Fibroblast of skin of back (primary cell): ENCODE results near the gene PHF24.
"Not testable (repeated sequence)": the region's sequence is repeated elsewhere in the genome, so short reads cannot be mapped to it uniquely, and the experiment has no call there.

Experiments used
- DNase-seq: peaks from one replicate; pipeline ENCODE4 v3.0.0-alpha.2; 2013

Gene PHF24

DNA sequence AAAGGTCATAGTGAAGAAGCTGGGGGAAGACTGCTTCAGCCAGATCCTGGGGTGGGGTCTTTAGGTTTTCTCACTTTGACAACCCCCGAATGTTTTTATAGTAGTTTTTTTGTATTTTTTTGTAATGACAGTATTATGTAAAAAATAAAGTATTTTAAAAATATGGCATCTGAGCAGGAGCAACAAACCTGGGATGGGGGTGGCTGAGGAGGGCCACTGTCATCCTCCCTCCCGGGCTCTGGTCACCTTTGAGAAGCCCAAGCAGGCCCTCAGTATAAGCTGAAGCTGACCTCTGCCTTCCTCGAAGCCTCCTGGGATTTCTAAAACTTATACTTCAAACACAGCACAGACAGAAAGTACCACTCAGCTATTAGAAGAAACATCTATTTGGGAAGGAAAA is 40.2 kb downstream of the PHF24 start:
- DNase-seq, result no peak

GRCh38 chr9:34999576-34999975 is 41.5 kb downstream of the PHF24 start:
- no peak for DNase-seq

- DNase-seq, result peak; percentile 78
These were observed 42.6 kb downstream of the PHF24 start for GRCh38 chr9:35000535-35001284.

GRCh38 chr9:35001285-35001677 is 43.2 kb downstream of the PHF24 start:
- DNase-seq, result no peak

- no peak for DNase-seq
These were observed 43.9 kb downstream of the PHF24 start for GRCh38 chr9:35001803-35002502.

DNA sequence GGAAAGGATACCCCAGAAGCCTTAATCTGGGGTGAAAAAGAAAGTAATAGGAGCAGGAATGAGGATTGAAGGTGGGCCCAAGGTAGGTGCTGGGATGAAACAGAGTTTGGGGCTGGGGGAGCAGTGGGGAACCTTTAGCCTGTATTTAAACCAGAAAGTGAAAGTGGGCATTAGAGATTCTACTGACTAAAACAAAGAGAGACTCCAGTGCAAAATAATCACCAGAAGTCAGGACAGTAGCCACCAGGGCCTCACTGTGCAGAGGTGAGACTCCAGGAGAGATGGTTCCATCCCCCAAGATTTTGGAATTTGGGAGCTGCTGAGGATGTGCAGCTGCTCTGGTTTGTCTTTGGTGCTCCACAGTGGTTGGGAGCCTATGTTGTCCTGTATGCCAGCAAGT is 44.5 kb downstream of the PHF24 start:
- no peak for DNase-seq

- DNase-seq, result not testable (repeated sequence)
These were observed 46.2 kb downstream of the PHF24 start for GRCh38 chr9:35004299-35004698.

GRCh38 chr9:35010351-35010958 is 52.4 kb downstream of the PHF24 start:
- no peak for DNase-seq

DNA sequence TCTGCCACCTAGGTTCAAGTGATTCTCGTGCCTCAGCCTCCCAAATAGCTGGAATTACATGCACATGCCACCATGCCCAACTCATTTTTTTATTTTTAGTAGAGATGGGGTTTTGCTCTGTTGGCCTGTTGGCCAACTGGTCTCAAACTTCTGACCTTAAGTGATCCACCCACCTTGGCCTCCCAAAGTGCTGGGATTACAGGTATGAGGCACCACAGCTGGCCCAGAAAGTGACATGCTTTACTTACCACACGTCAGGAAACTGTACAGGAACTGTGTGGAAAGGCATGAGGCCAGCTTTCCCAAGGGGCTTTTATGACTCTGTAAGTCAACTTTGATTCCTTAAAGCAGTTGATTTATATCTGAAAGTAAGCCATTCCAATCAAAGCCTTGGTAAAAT is 56.4 kb downstream of the PHF24 start:
- DNase-seq, result no peak

DNA sequence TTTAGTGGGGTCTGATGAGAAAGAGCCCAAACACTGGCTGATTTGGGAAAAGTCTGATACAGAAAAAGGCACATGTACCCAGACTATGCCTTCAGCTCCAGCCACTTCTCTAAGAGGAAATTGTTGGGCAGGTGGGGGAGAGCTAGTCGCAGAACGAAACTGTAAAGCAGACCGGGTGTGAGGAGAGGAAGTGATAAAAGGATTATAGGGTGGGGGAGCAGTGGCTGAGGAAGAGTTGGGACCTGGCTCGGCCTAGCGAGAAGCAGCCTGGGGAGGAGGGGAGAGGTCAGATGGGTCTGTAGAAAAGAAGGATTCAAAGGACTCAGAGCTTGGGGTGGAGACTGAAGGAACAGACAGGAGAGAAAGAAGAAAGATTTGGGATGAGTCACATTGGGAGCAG is 65.4 kb downstream of the PHF24 start:
- DNase-seq, result not testable (repeated sequence)

- no peak for DNase-seq
These were observed 68.6 kb downstream of the PHF24 start for GRCh38 chr9:35026671-35027070.

DNA sequence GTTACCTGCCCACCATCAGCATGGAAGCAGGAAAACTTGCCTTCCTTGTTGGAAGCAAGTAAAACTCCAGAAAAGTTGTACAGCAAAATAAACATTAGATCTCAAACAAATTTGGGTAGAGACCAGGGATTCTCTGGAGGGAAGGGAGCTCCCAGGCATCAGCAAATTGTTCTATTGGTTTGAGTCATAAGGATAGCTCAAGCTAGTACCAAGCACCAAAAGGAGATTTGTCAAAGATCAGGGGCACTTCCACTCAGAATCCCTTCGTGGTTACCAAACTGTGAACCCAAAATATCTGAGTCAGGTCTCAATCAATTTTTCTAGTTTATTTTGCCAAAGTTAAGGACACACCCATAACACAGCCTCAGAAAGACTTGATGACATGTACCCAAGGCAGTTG is 69.3 kb downstream of the PHF24 start:
- no peak for DNase-seq

DNA sequence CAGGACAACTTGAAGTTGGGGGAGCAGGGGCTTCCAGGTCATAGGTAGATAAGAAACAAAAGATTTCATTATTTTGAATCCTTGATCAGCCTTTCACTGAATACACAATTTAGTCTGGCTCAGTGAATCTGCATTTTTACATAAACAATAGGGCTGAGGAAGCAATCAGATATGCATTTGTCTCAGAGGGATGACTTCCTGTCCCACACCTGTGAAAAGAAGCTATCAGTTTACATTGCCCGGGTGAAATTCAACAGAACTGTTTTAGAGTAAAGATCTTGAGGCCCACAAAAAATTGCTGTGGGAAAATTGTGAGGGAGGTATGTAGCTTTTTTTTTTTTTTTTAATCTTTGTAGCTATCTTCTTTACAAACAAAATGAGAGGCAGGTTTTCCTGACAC is 69.8 kb downstream of the PHF24 start:
- DNase-seq, result no peak

- no peak for DNase-seq
These were observed 70.3 kb downstream of the PHF24 start for GRCh38 chr9:35028341-35028740.

DNA sequence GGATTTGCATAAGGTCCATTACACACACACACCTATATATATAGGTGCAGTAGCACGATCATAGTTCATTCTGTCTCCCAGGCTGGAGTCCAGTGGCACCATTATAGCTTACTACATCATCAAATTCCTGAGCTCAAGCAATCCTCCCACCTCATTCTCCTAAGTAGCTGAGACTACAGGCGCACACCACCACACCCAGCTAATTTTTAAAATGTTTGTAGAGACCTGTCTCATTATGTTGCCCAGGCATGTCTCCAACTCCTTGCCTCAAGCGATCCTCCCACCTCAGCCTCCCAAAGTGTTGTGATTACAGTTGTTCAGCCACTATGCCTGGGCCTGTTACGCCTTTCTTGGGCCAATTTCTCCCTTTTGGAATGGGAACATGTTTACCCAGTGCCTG is 71.2 kb downstream of the PHF24 start:
- no peak for DNase-seq

- no peak for DNase-seq
These were observed 71.8 kb downstream of the PHF24 start for GRCh38 chr9:35029852-35030251.
